ENCODE data around the gene TEAD1. TPM values are rescaled to one million over a fixed set of nuclear protein-coding genes. Genes with fewer than 3 reads are reported as not detected.

TEAD1 gene
- total and polyA plus RNA-seq, 9 of the 15 experiments (the other 6 are each of a cell fraction or from before 2014, with no cell fraction given) = 1.7 to 17.7 (median 10.8) TPM

GRCh38 chr11:12764187-12764914 lies 90.1 kb downstream of the TEAD1 start (continued):
- TF ChIP-seq CBX1 (IDR thresholded peaks at IDR 0.05; ENCODE audit: low read depth) = peak; percentile 72; the same call in 1 of the 2 replicates
- TF ChIP-seq ZBTB17 (CRISPR knock-in tag; IDR thresholded peaks at IDR 0.05) = no peak
- TF ChIP-seq SRSF1 (IDR thresholded peaks at IDR 0.05; ENCODE audit: low read depth, low read length) = no peak
- TF ChIP-seq KDM1A (IDR thresholded peaks at IDR 0.05) = peak; percentile 19 to 21; a peak in 2 of 4 replicates
- no peak for TF ChIP-seq ATF4 (CRISPR knock-in tag; IDR thresholded peaks at IDR 0.05)
- TF ChIP-seq TAF1 (IDR thresholded peaks at IDR 0.05; ENCODE audit: control insufficient read depth, extremely low read depth, insufficient read depth, low read length, severe bottlenecking) = no peak
- no peak for TF ChIP-seq MCM7 (IDR thresholded peaks at IDR 0.05)
- no peak for TF ChIP-seq ATF1 (CRISPR knock-in tag; IDR thresholded peaks at IDR 0.05)
- TF ChIP-seq ATF1 (tag; IDR thresholded peaks at IDR 0.05) = no peak
- no peak for TF ChIP-seq SAFB2 (IDR thresholded peaks at IDR 0.05; ENCODE audit: borderline replicate concordance, low read depth, low read length, severe bottlenecking)
- no peak for TF ChIP-seq SNAPC5 (CRISPR knock-in tag; IDR thresholded peaks at IDR 0.05)
- no peak for TF ChIP-seq PRDM10 (IDR thresholded peaks at IDR 0.05; ENCODE audit: partially characterized antibody)
- TF ChIP-seq RCOR1 (IDR thresholded peaks at IDR 0.05; ENCODE audit: borderline replicate concordance in 1 of 2, low read depth in 2 of 2, low read length in 2 of 2) = peak in 1 of 2 experiments; percentile 35; a peak in 1 of 4 replicates
- no peak for TF ChIP-seq CBX8 (IDR thresholded peaks at IDR 0.05; ENCODE audit: borderline replicate concordance, extremely low read depth, low read depth, low read length, poor library complexity, severe bottlenecking)
- no peak for TF ChIP-seq POLR3A (IDR thresholded peaks at IDR 0.05; ENCODE audit: borderline replicate concordance, extremely low read depth, insufficient read depth, insufficient read length)
- TF ChIP-seq ESRRB (CRISPR knock-in tag; IDR thresholded peaks at IDR 0.05; ENCODE audit: borderline replicate concordance) = no peak
- TF ChIP-seq ZC3H8 (IDR thresholded peaks at IDR 0.05) = no peak
- no peak for TF ChIP-seq ELF1 (tag; IDR thresholded peaks at IDR 0.05)
- no peak for TF ChIP-seq NRF1 (conservative IDR thresholded peaks at IDR 0.05 in 1 of 2, IDR thresholded peaks at IDR 0.05 in 1 of 2)
- no peak for TF ChIP-seq GATA2 (CRISPR knock-in tag; IDR thresholded peaks at IDR 0.05)
- TF ChIP-seq LCOR (CRISPR knock-in tag; IDR thresholded peaks at IDR 0.05) = no peak
- TF ChIP-seq BRCA1 (IDR thresholded peaks at IDR 0.05) = no peak
- TF ChIP-seq BRCA1 (CRISPR knock-in tag; IDR thresholded peaks at IDR 0.05) = no peak
- no peak for TF ChIP-seq ZNF133 (CRISPR knock-in tag; IDR thresholded peaks at IDR 0.05)
